Measurements from ENCODE around the gene HUS1.
"Not testable (repeated sequence)": the region's sequence is repeated elsewhere in the genome, so short reads cannot be mapped to it uniquely, and the experiment has no call there.

Gene HUS1

DNA sequence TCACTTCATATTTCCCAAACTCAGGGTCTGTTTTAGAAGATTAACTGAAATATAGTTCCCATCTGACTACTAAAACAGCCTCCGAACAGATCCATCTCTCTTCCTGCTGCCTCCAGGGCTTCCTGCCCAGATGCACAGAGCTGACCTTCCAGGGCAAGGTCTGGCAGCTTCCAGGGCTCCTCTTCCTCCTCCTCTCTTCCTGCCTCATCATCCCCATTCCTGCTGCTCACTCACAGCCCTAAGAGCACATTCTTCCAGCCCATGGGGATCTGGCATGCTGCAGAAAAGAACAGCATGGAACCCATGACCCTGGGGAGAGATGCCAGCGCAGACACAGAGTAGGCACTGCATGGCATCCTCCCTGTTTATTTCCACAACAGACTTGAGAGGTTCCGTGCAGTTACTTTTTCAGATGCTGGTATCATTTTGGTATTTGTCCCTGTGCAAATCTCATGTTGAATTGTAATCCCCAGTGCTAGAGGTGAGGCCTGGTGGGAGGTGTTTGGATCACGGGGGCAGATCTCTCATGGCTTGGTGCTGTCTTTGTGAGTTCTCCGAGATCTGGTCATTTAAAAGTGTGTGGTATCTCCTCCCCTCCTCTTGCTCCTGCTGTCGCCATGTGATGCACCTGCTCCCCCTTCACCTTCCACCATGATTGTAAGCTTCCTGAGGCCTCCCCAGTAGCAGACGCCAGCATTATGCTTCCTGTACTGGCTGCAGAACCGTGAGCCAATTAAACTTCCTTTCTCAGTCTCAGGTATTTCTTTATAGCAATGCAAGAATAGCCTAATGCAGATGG is 35.5 kb downstream of the HUS1 start:
- no peak for FAIRE-seq

GRCh38 chr7:47942651-47943050 is 36.8 kb downstream of the HUS1 start:
- FAIRE-seq = not testable (repeated sequence)

GRCh38 chr7:47942132-47942531 is 37.3 kb downstream of the HUS1 start:
- no peak for FAIRE-seq

DNA sequence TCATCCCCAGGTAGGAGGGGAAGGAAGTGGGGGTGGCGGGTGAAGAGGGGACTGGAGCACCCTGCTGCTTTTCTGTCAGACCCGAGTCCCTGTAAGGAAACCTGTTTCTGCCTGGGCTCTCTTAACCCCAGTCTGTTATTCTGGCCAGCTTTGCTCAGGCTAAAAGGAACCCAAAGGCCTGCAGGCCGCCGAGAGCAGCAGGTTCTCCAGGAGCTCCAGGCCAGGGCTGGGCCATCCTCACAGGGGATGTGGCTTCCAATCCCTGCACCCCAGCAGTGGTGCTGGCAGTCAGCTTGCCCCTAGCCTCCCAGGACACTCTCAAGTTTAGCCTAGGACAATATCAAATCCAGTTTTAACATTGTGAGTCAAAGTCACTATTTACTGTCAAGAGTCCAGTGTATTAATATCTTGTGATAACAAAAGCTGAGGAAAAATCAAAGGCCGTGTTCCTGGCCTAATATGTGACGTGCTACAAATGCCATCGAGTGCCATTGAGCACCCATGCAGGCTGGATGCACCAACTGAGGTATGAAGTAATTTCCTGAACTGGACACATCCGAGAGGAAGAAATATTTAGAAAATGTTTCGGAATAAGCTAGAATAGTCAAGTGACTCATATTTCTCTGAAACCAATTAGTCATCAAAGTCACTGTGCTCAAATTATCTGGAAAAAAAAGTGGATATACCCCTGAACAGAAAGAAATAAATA is 38.1 kb downstream of the HUS1 start:
- no peak for FAIRE-seq

GRCh38 chr7:47940088-47941013 is 39.1 kb downstream of the HUS1 start:
- FAIRE-seq = no peak

- FAIRE-seq = no peak
Measured at GRCh38 chr7:47939425-47940036, 39.9 kb downstream of the HUS1 start.

- FAIRE-seq = peak; percentile 55
Measured at GRCh38 chr7:47938574-47939165, 40.7 kb downstream of the HUS1 start.

- no peak for FAIRE-seq
Measured at GRCh38 chr7:47937711-47938573, 41.5 kb downstream of the HUS1 start.

DNA sequence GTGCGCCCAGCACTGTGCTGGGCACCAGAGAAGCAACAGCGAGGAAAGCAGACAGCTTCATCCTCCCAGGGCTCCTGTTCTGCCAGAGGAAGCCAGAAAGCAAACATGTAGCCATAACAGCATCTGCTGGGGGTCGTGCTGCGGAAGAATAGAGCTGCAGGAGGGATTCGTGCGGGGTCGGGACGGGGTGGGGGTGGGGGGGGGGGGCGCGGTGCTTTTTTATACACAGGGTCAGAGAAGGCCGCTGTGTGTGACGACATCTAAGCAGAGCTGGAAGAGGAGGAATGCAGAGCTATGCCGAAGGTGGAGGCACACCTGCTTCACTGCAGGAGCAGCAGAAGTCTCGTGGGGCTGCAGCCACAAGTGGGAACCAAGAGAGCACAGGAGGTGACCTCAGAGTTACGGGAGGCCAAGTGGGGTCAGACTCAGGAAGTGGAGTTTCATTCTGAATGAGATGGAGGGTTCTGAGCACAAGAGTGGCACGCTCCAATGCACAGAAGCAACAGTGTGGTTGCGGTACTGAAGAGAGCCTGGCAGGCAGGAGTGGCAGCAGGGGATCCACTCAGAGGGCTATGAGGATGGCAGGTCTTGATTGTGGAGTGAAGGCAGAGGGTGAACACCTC is 42.2 kb downstream of the HUS1 start:
- FAIRE-seq = no peak

DNA sequence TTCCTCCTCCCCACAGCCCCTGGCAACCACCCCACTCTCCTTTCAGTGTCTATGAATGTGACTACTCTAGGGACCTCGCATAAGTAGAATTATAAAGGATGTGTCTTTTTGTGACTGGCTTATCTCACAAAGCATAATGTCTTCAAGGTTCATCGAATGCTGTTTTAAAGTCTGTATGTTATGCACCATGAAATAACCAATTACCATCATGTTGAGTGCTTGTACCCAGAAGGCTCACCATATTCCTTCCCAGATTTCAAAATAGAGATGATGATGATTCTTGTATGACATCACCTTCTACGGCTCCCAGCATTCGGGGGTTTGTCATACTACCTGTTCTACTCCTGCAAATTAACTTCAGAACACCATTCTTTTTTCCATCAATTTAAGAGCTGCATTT is 43.1 kb downstream of the HUS1 start:
- no peak for FAIRE-seq

GRCh38 chr7:47935336-47935735 is 44.1 kb downstream of the HUS1 start:
- FAIRE-seq = no peak

GRCh38 chr7:47934831-47935230 is 44.6 kb downstream of the HUS1 start:
- no peak for FAIRE-seq

GRCh38 chr7:47933215-47933614 is 46.2 kb downstream of the HUS1 start:
- FAIRE-seq = no peak

GRCh38 chr7:47932466-47933037 is 46.9 kb downstream of the HUS1 start:
- FAIRE-seq = no peak

DNA sequence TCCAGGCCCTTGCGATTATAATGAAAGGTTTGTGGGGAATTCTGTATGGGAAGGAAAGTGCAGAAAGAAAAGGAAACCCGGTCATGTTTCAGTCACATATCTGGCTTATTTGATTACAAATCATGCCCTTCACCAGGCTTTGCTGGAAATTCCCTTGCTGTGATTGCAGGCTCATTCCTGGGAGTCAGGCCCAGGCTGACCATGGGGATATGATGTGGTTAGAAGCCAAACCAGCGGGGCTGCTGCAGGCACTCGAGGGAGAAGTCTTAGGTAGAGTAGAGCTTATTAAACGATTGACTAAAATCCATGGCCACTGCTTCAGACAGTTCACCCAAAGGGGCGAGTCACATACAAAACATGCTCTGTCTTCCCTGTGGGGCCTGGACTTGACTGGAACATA is 47.4 kb downstream of the HUS1 start:
- no peak for FAIRE-seq

- FAIRE-seq = no peak
Measured at GRCh38 chr7:47931005-47932004, 48.1 kb downstream of the HUS1 start.

DNA sequence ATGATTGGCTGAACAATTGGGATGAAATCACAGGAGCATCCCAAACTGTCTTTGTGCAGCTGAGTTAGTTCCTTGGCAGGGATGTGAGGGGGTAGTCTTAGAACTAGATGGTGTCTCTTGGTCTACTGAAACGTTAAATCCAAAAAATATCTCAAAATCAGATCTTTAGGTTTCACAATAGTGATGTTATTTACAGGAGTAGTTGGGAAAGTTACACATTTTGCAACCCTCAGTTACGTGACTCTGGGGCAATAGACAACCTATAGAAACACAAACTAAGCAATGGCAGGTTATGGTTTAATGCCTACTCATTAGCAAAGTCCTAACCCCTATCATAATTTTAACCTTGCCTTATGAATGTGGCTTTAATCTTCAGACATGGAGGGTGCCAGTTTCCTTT is 55.1 kb downstream of the HUS1 start:
- FAIRE-seq = no peak

- not testable (repeated sequence) for FAIRE-seq
Measured at GRCh38 chr7:47923081-47923875, 56.1 kb downstream of the HUS1 start.

All from G401.6 (cell line).